HepG2 (cell line): ENCODE measurements around the gene MAN1B1. TPM values are rescaled to one million over a fixed set of nuclear protein-coding genes. Genes with fewer than 3 reads are reported as not detected.

ENCODE experiments used
- ATF3 ChIP-seq: sonication (generic); formaldehyde crosslinking; IDR thresholded peaks from 2 replicates; pipeline ENCODE4 v1.4.0; 2020; ENCODE audit warnings: missing genetic modification reagents
- BCL3 ChIP-seq: sonication (generic); formaldehyde crosslinking; IDR thresholded peaks from 2 replicates; pipeline ENCODE4 v1.5.1; 2020; ENCODE audit warnings: mild to moderate bottlenecking, missing genetic modification reagents, moderate library complexity
- FOXC1 ChIP-seq: sonication (generic); formaldehyde crosslinking; IDR thresholded peaks from 2 replicates; pipeline ENCODE4 v1.8.0; 2022; ENCODE audit warnings: mild to moderate bottlenecking, missing genetic modification reagents, borderline replicate concordance
- HNF1B ChIP-seq: sonication (generic); formaldehyde crosslinking; IDR thresholded peaks from 2 replicates; pipeline ENCODE4 v1.5.1; 2020; ENCODE audit warnings: mild to moderate bottlenecking, moderate library complexity, missing genetic modification reagents
- HOXA7 ChIP-seq: sonication (generic); formaldehyde crosslinking; IDR thresholded peaks from 2 replicates; pipeline ENCODE4 v1.8.1; 2022; ENCODE audit warnings: mild to moderate bottlenecking, missing genetic modification reagents, moderate library complexity
- MAZ ChIP-seq, 2 experiments: sonication (generic) in 1 of 2; formaldehyde crosslinking in 1 of 2; IDR thresholded peaks; 2 replicates each; pipeline versions ENCODE4 v1.5.0 to v1.6.1; 2012 to 2020; ENCODE audit warnings: low read depth in 2 of 2, mild to moderate bottlenecking in 2 of 2, borderline replicate concordance in 1 of 2, improper control_type of control experiment in 1 of 2, low read length in 1 of 2, missing genetic modification reagents in 1 of 2, moderate library complexity in 1 of 2
- MYC ChIP-seq: sonication (generic); formaldehyde crosslinking; IDR thresholded peaks from 2 replicates; pipeline ENCODE4 v1.9.0; 2021; ENCODE audit warnings: missing genetic modification reagents, borderline replicate concordance
- NRL ChIP-seq: sonication (generic); formaldehyde crosslinking; IDR thresholded peaks from 2 replicates; pipeline ENCODE4 v1.5.0; 2020; ENCODE audit warnings: missing genetic modification reagents, mild to moderate bottlenecking, moderate library complexity, borderline replicate concordance
- PATZ1 ChIP-seq: sonication (generic); formaldehyde crosslinking; IDR thresholded peaks from 2 replicates; pipeline ENCODE4 v1.4.0; 2020; ENCODE audit warnings: missing genetic modification reagents
- POGK ChIP-seq: sonication (generic); formaldehyde crosslinking; conservative IDR thresholded peaks from 2 replicates; pipeline ENCODE4 v1.8.0; 2022; ENCODE audit warnings: mild to moderate bottlenecking, moderate library complexity, missing genetic modification reagents
- SYNCRIP ChIP-seq: fragments of 200-400 bp; formaldehyde crosslinking; IDR thresholded peaks from 2 replicates; pipeline ENCODE4 v1.6.1; 2018; ENCODE audit warnings: mild to moderate bottlenecking, low read depth, low read length; ENCODE audit not compliant: insufficient read depth
- TBX2 ChIP-seq: sonication (generic); formaldehyde crosslinking; IDR thresholded peaks from 2 replicates; pipeline ENCODE4 v1.5.0; 2020; ENCODE audit warnings: missing genetic modification reagents, mild to moderate bottlenecking, borderline replicate concordance
- ZBTB26 ChIP-seq: IDR thresholded peaks from 2 replicates; pipeline ENCODE4 v1.6.1; 2016; ENCODE audit warnings: missing compliant biosample characterization, missing genetic modification reagents, borderline replicate concordance
- ZNF350 ChIP-seq: sonication (generic); formaldehyde crosslinking; IDR thresholded peaks from 2 replicates; pipeline ENCODE4 v1.4.0; 2020; ENCODE audit warnings: mild to moderate bottlenecking, low read depth, missing genetic modification reagents, borderline replicate concordance
- ZNF414 ChIP-seq: sonication (generic); formaldehyde crosslinking; IDR thresholded peaks from 2 replicates; pipeline ENCODE4 v1.5.0; 2020; ENCODE audit warnings: missing genetic modification reagents
- ZNF501 ChIP-seq: sonication (generic); formaldehyde crosslinking; IDR thresholded peaks from 2 replicates; pipeline ENCODE4 v1.5.1; 2020; ENCODE audit warnings: mild to moderate bottlenecking, moderate library complexity, missing genetic modification reagents
- polyA plus RNA-seq, 8 experiments: library from polyadenylated mRNA; depleted of rRNA in 3 of 8; stranded (reverse) in 7 of 8; unstranded in 1 of 8; fragments of >200 nt; fragmentation: Illumina TruSeq in 4 of 8; extraction: Trizol in 4 of 8; gene quantifications; 2 replicates each; pipeline versions ENCODE4 v1.2.1 to v1.2.3, GENCODE V29; 2011 to 2016; ENCODE audit warnings: low read depth in 4 of 8, missing spikeins in 1 of 8, mixed read lengths in 1 of 8; ENCODE audit not compliant: insufficient read depth in 1 of 8
- total RNA-seq, 5 experiments: library from RNA; depleted of rRNA; stranded (reverse); fragments of >200 nt; fragmentation: Illumina TruSeq; extraction: Trizol; gene quantifications; 2 replicates each; pipeline ENCODE4 v1.2.3, GENCODE V29; 2016; ENCODE audit warnings: low read depth in 1 of 5

MAN1B1 gene
- total and polyA plus RNA-seq, 2 of the 13 experiments (the other 11 are each of a cell fraction or from before 2014, with no cell fraction given) = 48.9 to 59.5 TPM

- TF ChIP-seq ZNF414 (CRISPR knock-in tag) (0 out of 2 replicates have a peak, but pooled peaks have one; percentile 47), HOXA7 (no peak), PATZ1 (CRISPR knock-in tag) (peak; percentile 27), NRL (CRISPR knock-in tag) (peak; percentile 49), ZNF350 (peak; percentile 45; the same call in 1 of the 2 replicates), MYC (peak; percentile 46; the same call in 1 of the 2 replicates), TBX2 (CRISPR knock-in tag) (no peak), BCL3 (0 out of 2 replicates have a peak, but pooled peaks have one; percentile 51), MAZ (IDR thresholded peaks at IDR 0.05; ENCODE audit: borderline replicate concordance, low read depth, low read length) (no peak), MAZ (CRISPR knock-in tag; IDR thresholded peaks at IDR 0.05; ENCODE audit: low read depth) (no peak), POGK (CRISPR knock-in tag) (no peak), ZBTB26 (CRISPR knock-in tag) (0 out of 2 replicates have a peak, but pooled peaks have one; percentile 32), SYNCRIP (no peak), ZNF501 (CRISPR knock-in tag) (0 out of 2 replicates have a peak, but pooled peaks have one; percentile 48), FOXC1 (CRISPR knock-in tag) (no peak), HNF1B (CRISPR knock-in tag) (0 out of 2 replicates have a peak, but pooled peaks have one; percentile 40), ATF3 (CRISPR knock-in tag) (0 out of 2 replicates have a peak, but pooled peaks have one; percentile 19)
These were observed 22.5 kb upstream of the MAN1B1 start (continued) for GRCh38 chr9:137064027-137064879.
